H1 (cell line): ENCODE measurements around the gene MYO16. TPM values are rescaled to one million over a fixed set of nuclear protein-coding genes. Genes with fewer than 3 reads are reported as not detected.

Experiments
- CTCF ChIA-PET: fragments of 300-600 bp; sonication (Branson Sonifier 250); formaldehyde crosslinking; loops from one replicate; lab custom pipeline; 2021; ENCODE audit not compliant: partially characterized antibody; lab: Charles Lee
- POLR2A ChIA-PET: fragments of 300-600 bp; sonication (Branson Sonifier 250); formaldehyde crosslinking; loops from one replicate; lab custom pipeline; 2021; ENCODE audit warnings: inconsistent platforms; ENCODE audit not compliant: partially characterized antibody; lab: Charles Lee
- DNase-seq, 2 experiments: peaks; one replicate each; pipeline versions ENCODE4 v3.0.0 to v3.0.0-alpha.2; 2010 to 2022; ENCODE audit warnings: low spot score in 2 of 2, low read depth in 1 of 2, mixed read lengths in 1 of 2
- FAIRE-seq: peaks from 2 replicates; lab custom pipeline; 2011; peaks lifted over from hg19 to GRCh38; lab: Jason Lieb, UNC
- H2AFZ ChIP-seq: 2 replicates; pipeline ENCODE4 v1.8.1; 2012; ENCODE audit warnings: low read length, inconsistent platforms
- H2AK5ac ChIP-seq: 2 replicates; pipeline ENCODE4 v1.6.1; 2013; ENCODE audit warnings: low read depth, low read length
- H2BK120ac ChIP-seq: replicated peaks from 2 replicates; pipeline ENCODE3; 2013; ENCODE audit warnings: low read depth, low read length, inconsistent platforms
- H2BK12ac ChIP-seq: 2 replicates; pipeline ENCODE4 v1.6.1; 2013; ENCODE audit warnings: low read depth, low read length
- H2BK15ac ChIP-seq: 2 replicates; pipeline ENCODE4 v1.6.1; 2013; ENCODE audit warnings: low read length
- H2BK20ac ChIP-seq: 2 replicates; pipeline ENCODE4 v1.6.1; 2013; ENCODE audit warnings: low read length
- H2BK5ac ChIP-seq: 2 replicates; pipeline ENCODE4 v1.6.1; 2013; ENCODE audit warnings: low read depth, low read length
- H3K14ac ChIP-seq: 2 replicates; pipeline ENCODE4 v1.6.1; 2013; ENCODE audit warnings: inconsistent platforms; ENCODE audit not compliant: insufficient read length
- H3K18ac ChIP-seq: 2 replicates; pipeline ENCODE4 v1.6.1; 2013; ENCODE audit warnings: low read length; ENCODE audit errors: extremely low read depth
- H3K23ac ChIP-seq: 2 replicates; pipeline ENCODE4 v1.6.1; 2013; ENCODE audit warnings: inconsistent platforms; ENCODE audit not compliant: insufficient read length
- H3K23me2 ChIP-seq: 2 replicates; pipeline ENCODE4 v1.6.1; 2013; ENCODE audit warnings: low read depth, low read length
- H3K27ac ChIP-seq: 2 replicates; pipeline ENCODE4 v1.6.1; 2011; ENCODE audit warnings: low read depth, low read length, inconsistent platforms
- H3K27me3 ChIP-seq, 4 experiments: replicated peaks in 1 of 4; 1 replicate in 1 of 4; 2 replicates in 3 of 4; pipeline versions ENCODE4 v1.6.1 to v1.8.1; 2011 to 2013; ENCODE audit warnings: low read length in 3 of 4, mild to moderate bottlenecking in 3 of 4, inconsistent platforms in 2 of 4, mixed read lengths in 2 of 4, moderate library complexity in 1 of 4; ENCODE audit not compliant: control insufficient read depth in 3 of 4, insufficient read depth in 3 of 4; ENCODE audit errors: extremely low read depth in 1 of 4
- H3K36me3 ChIP-seq, 4 experiments: 2 replicates each; pipeline versions ENCODE4 v1.6.1 to v1.8.1; 2011 to 2013; ENCODE audit warnings: mild to moderate bottlenecking in 4 of 4, low read length in 3 of 4, moderate library complexity in 2 of 4, control low read depth in 1 of 4, inconsistent platforms in 1 of 4; ENCODE audit not compliant: insufficient read depth in 4 of 4, control insufficient read depth in 2 of 4
- H3K4ac ChIP-seq: replicated peaks from 2 replicates; pipeline ENCODE3; 2013; ENCODE audit warnings: low read length, low read depth, mixed read lengths, inconsistent platforms; ENCODE audit not compliant: insufficient read length
- H3K4me1 ChIP-seq, 4 experiments: replicated peaks in 1 of 4; 1 replicate in 1 of 4; 2 replicates in 3 of 4; pipeline versions ENCODE4 v1.6.1 to v1.8.1; 2011 to 2013; ENCODE audit warnings: low read length in 3 of 4, inconsistent platforms in 2 of 4, mixed read lengths in 1 of 4; ENCODE audit not compliant: insufficient read depth in 4 of 4, control insufficient read depth in 3 of 4
- H3K4me2 ChIP-seq, 2 experiments: 2 replicates each; pipeline versions ENCODE4 v1.6.1 to v1.8.1; 2011 to 2013; ENCODE audit warnings: low read depth in 2 of 2, low read length in 2 of 2, control low read depth in 1 of 2, inconsistent platforms in 1 of 2, mild to moderate bottlenecking in 1 of 2; ENCODE audit not compliant: insufficient read depth in 1 of 2
- H3K4me3 ChIP-seq, 4 experiments: fragments of 200-600, 300-600 bp in 1 of 4; sonication (generic), shearing (Covaris generic), sonication (Bioruptor Twin) in 1 of 4; 2 replicates each; pipeline versions ENCODE4 v1.5.1 to v1.8.1; 2011 to 2016; ENCODE audit warnings: low read length in 4 of 4, low read depth in 3 of 4, control low read depth in 2 of 4, inconsistent platforms in 2 of 4, mild to moderate bottlenecking in 2 of 4, mixed read lengths in 1 of 4, moderate library complexity in 1 of 4; ENCODE audit not compliant: insufficient read depth in 2 of 4; ENCODE audit errors: extremely low read depth in 1 of 4
- H3K56ac ChIP-seq: replicated peaks from 2 replicates; pipeline ENCODE3; 2013; ENCODE audit warnings: low read depth, mild to moderate bottlenecking, mixed read lengths, low read length, inconsistent platforms; ENCODE audit not compliant: insufficient read length
- H3K79me1 ChIP-seq: 2 replicates; pipeline ENCODE4 v1.6.1; 2013; ENCODE audit warnings: low read depth, low read length, control low read depth
- H3K79me2 ChIP-seq, 2 experiments: 2 replicates each; pipeline versions ENCODE4 v1.6.1 to v1.8.1; 2012 to 2013; ENCODE audit warnings: low read length in 2 of 2, mild to moderate bottlenecking in 2 of 2, inconsistent platforms in 1 of 2; ENCODE audit not compliant: insufficient read depth in 2 of 2, control insufficient read depth in 1 of 2
- H3K9ac ChIP-seq, 4 experiments: replicated peaks in 1 of 4; 1 replicate in 1 of 4; 2 replicates in 3 of 4; pipeline versions ENCODE4 v1.6.1 to v1.8.1; 2011 to 2013; ENCODE audit warnings: low read depth in 3 of 4, low read length in 3 of 4, control low read depth in 2 of 4, mild to moderate bottlenecking in 2 of 4, moderate library complexity in 2 of 4, inconsistent platforms in 1 of 4; ENCODE audit errors: extremely low read depth in 1 of 4
- H3K9me3 ChIP-seq, 2 experiments: 2 replicates each; pipeline versions ENCODE4 v1.6.1 to v1.8.1; 2012 to 2013; ENCODE audit warnings: mild to moderate bottlenecking in 2 of 2, moderate library complexity in 2 of 2, control low read depth in 1 of 2, inconsistent platforms in 1 of 2, low read depth in 1 of 2, low read length in 1 of 2, mixed read lengths in 1 of 2; ENCODE audit not compliant: insufficient read depth in 2 of 2
- H4K20me1 ChIP-seq, 2 experiments: replicated peaks in 1 of 2; 2 replicates each; pipeline versions ENCODE3 to v1.8.1; 2011 to 2013; ENCODE audit warnings: inconsistent platforms in 2 of 2, low read length in 2 of 2, mild to moderate bottlenecking in 1 of 2; ENCODE audit not compliant: insufficient read depth in 2 of 2, control insufficient read depth in 1 of 2
- H4K5ac ChIP-seq: 2 replicates; pipeline ENCODE4 v1.6.1; 2013; ENCODE audit warnings: low read length, low read depth, mixed read lengths, inconsistent platforms; ENCODE audit not compliant: insufficient read length
- H4K8ac ChIP-seq: 2 replicates; pipeline ENCODE4 v1.8.0; 2013; ENCODE audit warnings: mild to moderate bottlenecking, moderate library complexity, low read length, inconsistent platforms; ENCODE audit not compliant: insufficient read depth; ENCODE audit errors: extremely low read depth
- H4K91ac ChIP-seq: replicated peaks from 2 replicates; pipeline ENCODE3; 2013; ENCODE audit warnings: low read length, mixed read lengths, inconsistent platforms; ENCODE audit not compliant: insufficient read length
- CREB1 ChIP-seq: IDR thresholded peaks from 2 replicates; pipeline ENCODE4 v1.6.1; 2012; ENCODE audit warnings: inconsistent platforms
- CTCF ChIP-seq, 3 experiments: IDR thresholded peaks; 1 replicate in 2 of 3; 2 replicates in 1 of 3; pipeline versions ENCODE4 v1.5.1 to v1.6.1; 2011; ENCODE audit warnings: low read length in 3 of 3, mild to moderate bottlenecking in 3 of 3, inconsistent platforms in 2 of 3, low read depth in 1 of 3, moderate library complexity in 1 of 3; ENCODE audit not compliant: insufficient read depth in 1 of 3; ENCODE audit errors: control extremely low read depth in 1 of 3
- EZH2 ChIP-seq: fragments of 200-600 bp; sonication (generic); IDR thresholded peaks from 2 replicates; pipeline ENCODE4 v1.7.1; 2012; ENCODE audit warnings: low read depth, mild to moderate bottlenecking, moderate library complexity, low read length, inconsistent platforms; ENCODE audit not compliant: severe bottlenecking
- HDAC2 ChIP-seq, 2 experiments: fragments of 300-600 bp in 1 of 2; sonication (generic) in 1 of 2; IDR thresholded peaks; 2 replicates each; pipeline ENCODE4 v1.6.1; 2011 to 2012; ENCODE audit warnings: low read depth in 2 of 2, low read length in 2 of 2, mild to moderate bottlenecking in 2 of 2, moderate library complexity in 2 of 2, borderline replicate concordance in 1 of 2, inconsistent platforms in 1 of 2
- JUND ChIP-seq: IDR thresholded peaks from 2 replicates; pipeline ENCODE4 v1.6.1; 2011; ENCODE audit warnings: mild to moderate bottlenecking, improper control_type of control experiment, low read length
- KDM1A ChIP-seq: fragments of 200-600, 300-600 bp; sonication (generic); IDR thresholded peaks from 2 replicates; pipeline ENCODE4 v1.7.1; 2016; ENCODE audit warnings: mild to moderate bottlenecking, low read length, borderline replicate concordance
- ZNF274 ChIP-seq: IDR thresholded peaks from 2 replicates; pipeline ENCODE4 v1.7.0; 2012; ENCODE audit warnings: low read length, borderline replicate concordance; ENCODE audit errors: extremely low read depth
- WGBS, 2 experiments: shearing (Covaris generic) in 1 of 2; methylation state at CpG; one replicate each; pipeline versions ENCODE4 v1.1.6 to v1.1.7; 2013 to 2015; ENCODE audit warnings: low lambda C conversion rate in 2 of 2, mixed read lengths in 2 of 2, inconsistent platforms in 1 of 2, low coverage in 1 of 2, missing lambda C conversion rate in 1 of 2; ENCODE audit not compliant: insufficient replicate concordance in 2 of 2, insufficient coverage in 1 of 2, insufficient read length in 1 of 2; ENCODE audit errors: extremely low coverage in 1 of 2, missing lambda C conversion rate in 1 of 2; 5-methylcytosine and 5-hydroxymethylcytosine counted together
- polyA plus RNA-seq, 7 experiments: library from polyadenylated mRNA; depleted of rRNA in 3 of 7; stranded (reverse) in 5 of 7; unstranded in 2 of 7; fragments of >200 nt in 5 of 7; fragments of 200-250 nt in 2 of 7; gene quantifications; 1 replicate in 5 of 7; 2 replicates in 1 of 7; 4 replicates in 1 of 7; pipeline versions ENCODE4 v1.2.1 to v1.2.3, GENCODE V29; 2011 to 2013; ENCODE audit warnings: missing spikeins in 2 of 7, mixed read lengths in 2 of 7
- total RNA-seq: library from RNA; stranded (reverse); fragmentation: NEBNext Ultra II Directional; extraction: Animal tissue kit (Norgen Biotek cat#: 25700); gene quantifications from 2 replicates; pipeline ENCODE4 v1.2.1, GENCODE V29; 2021
- TF ChIP-seq, protein P1 (sequence below): IDR thresholded peaks from 2 replicates; pipeline ENCODE4 v1.6.1; 2012; ENCODE audit warnings: inconsistent platforms
- TF ChIP-seq, protein P2 (sequence below): IDR thresholded peaks from 2 replicates; pipeline ENCODE4 v1.6.1; 2012; ENCODE audit warnings: low read length, inconsistent platforms

The MYO16 gene
- total and polyA plus RNA-seq, 2 of the 8 experiments (the other 6 are each of a cell fraction or from before 2014, with no cell fraction given), result 0.02 to 0.22 TPM

DNA sequence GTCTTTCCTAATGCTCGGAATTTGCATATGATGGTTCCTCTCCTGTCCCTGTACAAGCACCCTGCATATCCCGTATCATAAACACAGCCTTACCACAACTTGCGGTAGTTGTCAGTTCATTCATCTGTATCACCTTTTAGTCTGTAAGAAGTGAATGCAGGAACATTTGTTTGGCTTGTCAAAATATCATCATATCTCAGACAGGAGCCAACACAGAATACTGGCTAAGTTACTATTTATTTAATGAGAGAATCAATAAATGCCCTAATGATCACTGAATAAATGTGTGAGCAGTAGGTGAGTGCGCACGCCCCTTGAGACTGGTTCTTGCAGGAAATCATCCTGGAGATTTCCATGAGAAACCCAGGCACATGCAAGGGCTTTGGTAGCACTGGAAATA is 182.8 kb downstream of the MYO16 start:
- Histone ChIP-seq H3K4me3 (no peak overlapping the region), H2BK12ac (no peak overlapping the region), H3K56ac (no peak overlapping the region), H2BK15ac (no peak overlapping the region), H3K18ac (no peak overlapping the region), H4K91ac (no peak overlapping the region), H2BK120ac (no peak overlapping the region), H3K36me3 (no peaks in the 10 kb centered on the region), H4K5ac (no peak overlapping the region), H2AFZ (no peak overlapping the region), H3K27me3 (no peaks in the 10 kb centered on the region), H3K79me1 (no peaks in the 10 kb centered on the region), H3K79me2 (no peaks in the 10 kb centered on the region), H2BK5ac (no peak overlapping the region), H3K23ac (no peak overlapping the region), H4K8ac (no peak overlapping the region), H3K4ac (no peak overlapping the region), H2AK5ac (no peak overlapping the region), H3K9me3 (no peaks in the 10 kb centered on the region), H3K4me2 (no peak overlapping the region), H2BK20ac (no peak overlapping the region), H3K23me2 (no peaks in the 10 kb centered on the region), H3K4me1 (no peaks in the 10 kb centered on the region), H3K9ac (no peak overlapping the region), H3K27ac (no peak overlapping the region), H4K20me1 (no peaks in the 10 kb centered on the region), H3K14ac (no peak overlapping the region)
- DNase-seq, result no peak
- CTCF ChIA-PET, result no interaction called here
- TF ChIP-seq ZNF274 (no peak), HDAC2 (IDR thresholded peaks at IDR 0.05; ENCODE audit: borderline replicate concordance in 1 of 2, low read depth in 2 of 2, low read length in 2 of 2) (no peak), CREB1 (no peak), CTCF (IDR thresholded peaks at IDR 0.05; ENCODE audit: control extremely low read depth in 1 of 3, insufficient read depth in 1 of 3, low read depth in 1 of 3, low read length in 3 of 3) (no peak), KDM1A (no peak), EZH2 (no peak), JUND (no peak)
- TF ChIP-seq, protein P1, sequence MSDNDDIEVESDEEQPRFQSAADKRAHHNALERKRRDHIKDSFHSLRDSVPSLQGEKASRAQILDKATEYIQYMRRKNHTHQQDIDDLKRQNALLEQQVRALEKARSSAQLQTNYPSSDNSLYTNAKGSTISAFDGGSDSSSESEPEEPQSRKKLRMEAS, result no peak
- TF ChIP-seq, protein P2, sequence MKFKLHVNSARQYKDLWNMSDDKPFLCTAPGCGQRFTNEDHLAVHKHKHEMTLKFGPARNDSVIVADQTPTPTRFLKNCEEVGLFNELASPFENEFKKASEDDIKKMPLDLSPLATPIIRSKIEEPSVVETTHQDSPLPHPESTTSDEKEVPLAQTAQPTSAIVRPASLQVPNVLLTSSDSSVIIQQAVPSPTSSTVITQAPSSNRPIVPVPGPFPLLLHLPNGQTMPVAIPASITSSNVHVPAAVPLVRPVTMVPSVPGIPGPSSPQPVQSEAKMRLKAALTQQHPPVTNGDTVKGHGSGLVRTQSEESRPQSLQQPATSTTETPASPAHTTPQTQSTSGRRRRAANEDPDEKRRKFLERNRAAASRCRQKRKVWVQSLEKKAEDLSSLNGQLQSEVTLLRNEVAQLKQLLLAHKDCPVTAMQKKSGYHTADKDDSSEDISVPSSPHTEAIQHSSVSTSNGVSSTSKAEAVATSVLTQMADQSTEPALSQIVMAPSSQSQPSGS, result no peak
- 94% methylated on average over 5 of the region's 5 CpGs; no CpG with 5 or more reads in 1 of the 2 experiments for WGBS, 2 experiments
- POLR2A ChIA-PET, result no interaction called here
- no peak for FAIRE-seq
